ENCODE data around the gene RASSF8. TPM values are rescaled to one million over a fixed set of nuclear protein-coding genes. Genes with fewer than 3 reads are reported as not detected.

The RASSF8 gene
- total and polyA plus RNA-seq, 9 of the 15 experiments (the other 6 are each of a cell fraction or from before 2014, with no cell fraction given), result 0.01 to 0.36 (median 0.12) TPM; not detected in 1

GRCh38 chr12:25976289-25976688 is 17.8 kb downstream of the RASSF8 start:
- no TSS peak for BruUV-seq (replicated peaks)
- Histone ChIP-seq H3K4me2 (ENCODE audit: insufficient read depth, low read length) (no peak overlapping the region), H4K20me1 (replicated peaks; ENCODE audit: control insufficient read depth, insufficient read depth, low read length) (no peaks in the 10 kb centered on the region), H3K4me1 (replicated peaks in 1 of 2; ENCODE audit: control insufficient read depth in 2 of 2, insufficient read depth in 2 of 2, low read length in 2 of 2) (no peaks in the 10 kb centered on the region), H2AFZ (ENCODE audit: low read depth, low read length) (no peak overlapping the region), H3K79me2 (ENCODE audit: control insufficient read depth, insufficient read depth, low read length) (no peaks in the 10 kb centered on the region), H3K27ac (ENCODE audit: extremely low read depth, low read depth, low read length) (no peak overlapping the region), H3K9ac (ENCODE audit: insufficient read depth in 1 of 2, low read depth in 2 of 2, low read length in 2 of 2) (no peak overlapping the region), H3K9me1 (ENCODE audit: control insufficient read depth, insufficient read depth, low read length) (no peaks in the 10 kb centered on the region), H3K9me3 (replicated peaks; ENCODE audit: control insufficient read depth, insufficient read depth, low read depth, low read length) (no peaks in the 10 kb centered on the region), H3K4me3 (no peak overlapping the region), H3K27me3 (ENCODE audit: control insufficient read depth in 2 of 2, insufficient read depth in 2 of 2, low read length in 2 of 2) (no peaks in the 10 kb centered on the region; a peak in 2 of 5 replicates), H3K36me3 (ENCODE audit: control insufficient read depth, insufficient read depth, low read length) (no peaks in the 10 kb centered on the region)
- POLR2A ChIA-PET, result interaction anchor here (0.6 kb wide), 1 partner anchor 720 kb away, joined by 3 read pairs; no protein-coding TSS in a partner anchor
- CTCF ChIA-PET (ENCODE audit: low intra/inter-chr PET ratio), result no interaction called here
- intact Hi-C loops (cut with micrococcal nuclease), result no loop called here
- DNase-seq (ENCODE audit: extremely low read depth in 1 of 4, low spot score in 3 of 4) (no peak), FAIRE-seq (no peak), ATAC-seq (no peak)
- TF ChIP-seq TFE3 (CRISPR knock-in tag; IDR thresholded peaks at IDR 0.05), result no peak
- no peak for TF ChIP-seq HMG20A (CRISPR knock-in tag; conservative IDR thresholded peaks at IDR 0.05)
- no peak for TF ChIP-seq JUN (IDR thresholded peaks at IDR 0.05; ENCODE audit: borderline replicate concordance, low read depth, low read length)
- TF ChIP-seq JUN (CRISPR knock-in tag; IDR thresholded peaks at IDR 0.05; ENCODE audit: borderline replicate concordance), result no peak
- in situ Hi-C loops (cut with MboI), result no loop called here
- 0% methylated on average over 4 of the region's 4 CpGs for WGBS (ENCODE audit: insufficient coverage, low coverage, missing lambda C conversion rate)

- in situ Hi-C loops (cut with MboI) (no loop called here), intact Hi-C loops (cut with micrococcal nuclease) (no loop called here)
- FAIRE-seq (no peak), DNase-seq (ENCODE audit: extremely low read depth in 1 of 4, low spot score in 3 of 4) (no peak), ATAC-seq (no peak)
- Histone ChIP-seq H3K79me2 (ENCODE audit: control insufficient read depth, insufficient read depth, low read length) (no peaks in the 10 kb centered on the region), H3K4me2 (ENCODE audit: insufficient read depth, low read length) (no peak overlapping the region), H2AFZ (ENCODE audit: low read depth, low read length) (no peak overlapping the region), H3K4me3 (no peak overlapping the region), H3K9me3 (replicated peaks; ENCODE audit: control insufficient read depth, insufficient read depth, low read depth, low read length) (no peaks in the 10 kb centered on the region), H3K27me3 (ENCODE audit: control insufficient read depth in 2 of 2, insufficient read depth in 2 of 2, low read length in 2 of 2) (no peaks in the 10 kb centered on the region; a peak in 2 of 5 replicates), H3K9ac (ENCODE audit: insufficient read depth in 1 of 2, low read depth in 2 of 2, low read length in 2 of 2) (no peak overlapping the region), H3K27ac (ENCODE audit: extremely low read depth, low read depth, low read length) (no peak overlapping the region), H3K4me1 (replicated peaks in 1 of 2; ENCODE audit: control insufficient read depth in 2 of 2, insufficient read depth in 2 of 2, low read length in 2 of 2) (no peaks in the 10 kb centered on the region), H3K36me3 (ENCODE audit: control insufficient read depth, insufficient read depth, low read length) (no peaks in the 10 kb centered on the region), H3K9me1 (ENCODE audit: control insufficient read depth, insufficient read depth, low read length) (no peaks in the 10 kb centered on the region), H4K20me1 (replicated peaks; ENCODE audit: control insufficient read depth, insufficient read depth, low read length) (no peaks in the 10 kb centered on the region)
- ChIA-PET CTCF (ENCODE audit: low intra/inter-chr PET ratio) (no interaction called here), POLR2A (interaction anchor here (0.6 to 0.7 kb wide), 2 partner anchors 136 to 720 kb away, joined by 3 to 4 read pairs; no protein-coding TSS in a partner anchor)
- no TSS peak for BruUV-seq (replicated peaks)
- WGBS (ENCODE audit: insufficient coverage, low coverage, missing lambda C conversion rate), result 3% methylated on average over 5 of the region's 5 CpGs
- TF ChIP-seq GABPB1 (CRISPR knock-in tag; IDR thresholded peaks at IDR 0.05), result no peak
- no peak for TF ChIP-seq CHCHD3 (CRISPR knock-in tag; IDR thresholded peaks at IDR 0.05)
- no peak for TF ChIP-seq XRCC3 (IDR thresholded peaks at IDR 0.05)
- TF ChIP-seq PATZ1 (CRISPR knock-in tag; IDR thresholded peaks at IDR 0.05; ENCODE audit: borderline replicate concordance), result no peak
- TF ChIP-seq ZNF316 (IDR thresholded peaks at IDR 0.05), result no peak
- TF ChIP-seq EZH2 (IDR thresholded peaks at IDR 0.05; ENCODE audit: borderline replicate concordance, low read depth, low read length), result no peak
- no peak for TF ChIP-seq MCM2 (IDR thresholded peaks at IDR 0.05; ENCODE audit: low read depth)
- TF ChIP-seq FOXA1 (IDR thresholded peaks at IDR 0.05; ENCODE audit: borderline replicate concordance), result no peak
- TF ChIP-seq RBM22 (IDR thresholded peaks at IDR 0.05; ENCODE audit: low read depth, low read length, poor library complexity, severe bottlenecking), result no peak
- no peak for TF ChIP-seq ZNF253 (CRISPR knock-in tag; conservative IDR thresholded peaks at IDR 0.05)
- no peak for TF ChIP-seq ZNF584 (CRISPR knock-in tag; IDR thresholded peaks at IDR 0.05; ENCODE audit: low read depth)
Measured at GRCh38 chr12:25977047-25977446, 18.6 kb downstream of the RASSF8 start.
